ENCODE data around the gene APOA4. TPM values are rescaled to one million over a fixed set of nuclear protein-coding genes. Genes with fewer than 3 reads are reported as not detected.

The APOA4 gene
- total and polyA plus RNA-seq, 2 of the 13 experiments (the other 11 are each of a cell fraction or from before 2014, with no cell fraction given): 3.8 to 7.2 TPM

DNA sequence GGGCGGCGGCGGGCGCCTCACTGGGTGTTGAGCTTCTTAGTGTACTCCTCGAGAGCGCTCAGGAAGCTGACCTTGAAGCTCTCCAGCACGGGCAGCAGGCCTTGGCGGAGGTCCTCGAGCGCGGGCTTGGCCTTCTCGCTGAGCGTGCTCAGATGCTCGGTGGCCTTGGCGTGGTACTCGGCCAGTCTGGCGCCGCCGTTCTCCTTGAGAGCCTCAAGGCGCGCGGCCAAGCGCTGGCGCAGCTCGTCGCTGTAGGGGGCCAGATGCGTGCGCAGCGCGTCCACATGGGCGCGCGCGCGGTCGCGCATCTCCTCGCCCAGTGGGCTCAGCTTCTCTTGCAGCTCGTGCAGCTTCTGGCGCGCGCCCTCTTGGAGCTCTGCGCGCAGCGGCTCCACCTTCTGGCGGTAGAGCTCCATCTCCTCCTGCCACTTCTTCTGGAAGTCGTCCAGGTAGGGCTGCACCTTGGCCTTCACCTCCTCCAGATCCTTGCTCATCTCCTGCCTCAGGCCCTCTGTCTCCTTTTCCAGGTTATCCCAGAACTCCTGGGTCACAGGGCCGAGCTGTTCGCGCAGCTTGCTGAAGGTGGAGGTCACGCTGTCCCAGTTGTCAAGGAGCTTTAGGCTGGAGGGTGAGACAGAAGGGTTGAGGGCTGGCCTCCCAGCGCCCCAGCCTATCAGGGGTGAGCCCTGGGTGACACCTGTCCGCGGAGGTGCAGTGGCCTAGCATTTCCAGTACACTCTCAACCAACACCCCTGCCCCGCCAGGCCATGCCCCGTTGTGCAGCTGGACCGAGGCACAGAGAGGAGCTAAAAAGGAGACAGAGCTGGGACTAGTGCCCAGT is 12.9 kb upstream of the APOA4 start (continued):
- TF ChIP-seq, protein P1, sequence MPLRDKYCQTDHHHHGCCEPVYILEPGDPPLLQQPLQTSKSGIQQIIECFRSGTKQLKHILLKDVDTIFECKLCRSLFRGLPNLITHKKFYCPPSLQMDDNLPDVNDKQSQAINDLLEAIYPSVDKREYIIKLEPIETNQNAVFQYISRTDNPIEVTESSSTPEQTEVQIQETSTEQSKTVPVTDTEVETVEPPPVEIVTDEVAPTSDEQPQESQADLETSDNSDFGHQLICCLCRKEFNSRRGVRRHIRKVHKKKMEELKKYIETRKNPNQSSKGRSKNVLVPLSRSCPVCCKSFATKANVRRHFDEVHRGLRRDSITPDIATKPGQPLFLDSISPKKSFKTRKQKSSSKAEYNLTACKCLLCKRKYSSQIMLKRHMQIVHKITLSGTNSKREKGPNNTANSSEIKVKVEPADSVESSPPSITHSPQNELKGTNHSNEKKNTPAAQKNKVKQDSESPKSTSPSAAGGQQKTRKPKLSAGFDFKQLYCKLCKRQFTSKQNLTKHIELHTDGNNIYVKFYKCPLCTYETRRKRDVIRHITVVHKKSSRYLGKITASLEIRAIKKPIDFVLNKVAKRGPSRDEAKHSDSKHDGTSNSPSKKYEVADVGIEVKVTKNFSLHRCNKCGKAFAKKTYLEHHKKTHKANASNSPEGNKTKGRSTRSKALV (CRISPR knock-in tag; IDR thresholded peaks at IDR 0.05): peak; percentile 46
- TF ChIP-seq ZNF430 (CRISPR knock-in tag; IDR thresholded peaks at IDR 0.05): peak; percentile 79
- TF ChIP-seq KAT8 (CRISPR knock-in tag; IDR thresholded peaks at IDR 0.05): 0 out of 2 replicates have a peak, but pooled peaks have one; percentile 15
- TF ChIP-seq SALL1 (CRISPR knock-in tag; IDR thresholded peaks at IDR 0.05): peak; percentile 58; the same call in 1 of the 2 replicates
- peak in 1 of 2 experiments; percentile 75; a peak in 2 of 4 replicates for TF ChIP-seq KLF16 (CRISPR knock-in tag; IDR thresholded peaks at IDR 0.05)
- TF ChIP-seq YEATS2 (CRISPR knock-in tag; IDR thresholded peaks at IDR 0.05; ENCODE audit: borderline replicate concordance): 0 out of 2 replicates have a peak, but pooled peaks have one; percentile 10
- no peak for TF ChIP-seq PHB2 (IDR thresholded peaks at IDR 0.05; ENCODE audit: partially characterized antibody)
- TF ChIP-seq, protein P2, sequence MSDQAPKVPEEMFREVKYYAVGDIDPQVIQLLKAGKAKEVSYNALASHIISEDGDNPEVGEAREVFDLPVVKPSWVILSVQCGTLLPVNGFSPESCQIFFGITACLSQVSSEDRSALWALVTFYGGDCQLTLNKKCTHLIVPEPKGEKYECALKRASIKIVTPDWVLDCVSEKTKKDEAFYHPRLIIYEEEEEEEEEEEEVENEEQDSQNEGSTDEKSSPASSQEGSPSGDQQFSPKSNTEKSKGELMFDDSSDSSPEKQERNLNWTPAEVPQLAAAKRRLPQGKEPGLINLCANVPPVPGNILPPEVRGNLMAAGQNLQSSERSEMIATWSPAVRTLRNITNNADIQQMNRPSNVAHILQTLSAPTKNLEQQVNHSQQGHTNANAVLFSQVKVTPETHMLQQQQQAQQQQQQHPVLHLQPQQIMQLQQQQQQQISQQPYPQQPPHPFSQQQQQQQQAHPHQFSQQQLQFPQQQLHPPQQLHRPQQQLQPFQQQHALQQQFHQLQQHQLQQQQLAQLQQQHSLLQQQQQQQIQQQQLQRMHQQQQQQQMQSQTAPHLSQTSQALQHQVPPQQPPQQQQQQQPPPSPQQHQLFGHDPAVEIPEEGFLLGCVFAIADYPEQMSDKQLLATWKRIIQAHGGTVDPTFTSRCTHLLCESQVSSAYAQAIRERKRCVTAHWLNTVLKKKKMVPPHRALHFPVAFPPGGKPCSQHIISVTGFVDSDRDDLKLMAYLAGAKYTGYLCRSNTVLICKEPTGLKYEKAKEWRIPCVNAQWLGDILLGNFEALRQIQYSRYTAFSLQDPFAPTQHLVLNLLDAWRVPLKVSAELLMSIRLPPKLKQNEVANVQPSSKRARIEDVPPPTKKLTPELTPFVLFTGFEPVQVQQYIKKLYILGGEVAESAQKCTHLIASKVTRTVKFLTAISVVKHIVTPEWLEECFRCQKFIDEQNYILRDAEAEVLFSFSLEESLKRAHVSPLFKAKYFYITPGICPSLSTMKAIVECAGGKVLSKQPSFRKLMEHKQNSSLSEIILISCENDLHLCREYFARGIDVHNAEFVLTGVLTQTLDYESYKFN (CRISPR knock-in tag; conservative IDR thresholded peaks at IDR 0.05): 0 out of 2 replicates have a peak, but pooled peaks have one; percentile 40
- TF ChIP-seq ZFY (CRISPR knock-in tag; IDR thresholded peaks at IDR 0.05): peak; percentile 38
- TF ChIP-seq ZNF781 (CRISPR knock-in tag; IDR thresholded peaks at IDR 0.05; ENCODE audit: borderline replicate concordance, not compliant biosample characterization): peak; percentile 35
- 0 out of 2 replicates have a peak, but pooled peaks have one; percentile 38 for TF ChIP-seq DNMT1 (CRISPR knock-in tag; IDR thresholded peaks at IDR 0.05)
- TF ChIP-seq ZNF138 (CRISPR knock-in tag; IDR thresholded peaks at IDR 0.05; ENCODE audit: low read depth): 0 out of 2 replicates have a peak, but pooled peaks have one; percentile 25
- TF ChIP-seq CSRNP1 (CRISPR knock-in tag; IDR thresholded peaks at IDR 0.05): peak; percentile 79
- TF ChIP-seq HOXA3 (CRISPR knock-in tag; IDR thresholded peaks at IDR 0.05): peak; percentile 43; the same call in 1 of the 2 replicates
- TF ChIP-seq PAF1 (CRISPR knock-in tag; IDR thresholded peaks at IDR 0.05): no peak
- peak; percentile 42; the same call in 1 of the 2 replicates for TF ChIP-seq ZBTB38 (CRISPR knock-in tag; IDR thresholded peaks at IDR 0.05)
- TF ChIP-seq ZNF160 (CRISPR knock-in tag; IDR thresholded peaks at IDR 0.05): 0 out of 2 replicates have a peak, but pooled peaks have one; percentile 21
- TF ChIP-seq, protein P3, sequence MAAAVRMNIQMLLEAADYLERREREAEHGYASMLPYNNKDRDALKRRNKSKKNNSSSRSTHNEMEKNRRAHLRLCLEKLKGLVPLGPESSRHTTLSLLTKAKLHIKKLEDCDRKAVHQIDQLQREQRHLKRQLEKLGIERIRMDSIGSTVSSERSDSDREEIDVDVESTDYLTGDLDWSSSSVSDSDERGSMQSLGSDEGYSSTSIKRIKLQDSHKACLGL (CRISPR knock-in tag; IDR thresholded peaks at IDR 0.05): 0 out of 2 replicates have a peak, but pooled peaks have one; percentile 38
- TF ChIP-seq ZNF484 (CRISPR knock-in tag; IDR thresholded peaks at IDR 0.05; ENCODE audit: borderline replicate concordance, low read depth): no peak
- TF ChIP-seq GLI4 (CRISPR knock-in tag; IDR thresholded peaks at IDR 0.05; ENCODE audit: borderline replicate concordance): no peak
- 0 out of 2 replicates have a peak, but pooled peaks have one; percentile 20 for TF ChIP-seq TOPORS (CRISPR knock-in tag; IDR thresholded peaks at IDR 0.05)

All from HepG2 (cell line).